Ureter (tissue), 1 donor: Measurements from ENCODE around the gene IL1B. TPM values are rescaled to one million over a fixed set of nuclear protein-coding genes. Genes with fewer than 3 reads are reported as not detected.

Source experiments
- DNase-seq: peaks from one replicate; pipeline ENCODE4 v3.0.0-alpha.2; 2020; ENCODE audit warnings: low spot score
- total RNA-seq: library from RNA; stranded (reverse); gene quantifications from one replicate; pipeline ENCODE4 v1.2.4, GENCODE V29; 2023
- donor health status: DM: yes; HTN: yes; CAD: no.

IL1B gene
- total RNA-seq, 1 donor from 2014 or later, result 3.5 TPM

GRCh38 chr2:112782234-112782799, 54.3 kb downstream of the IL1B start:
- DNase-seq, result no peak

Other genes starting within 250 kb of the IL1B start
- 77.2 TPM for gene SLC20A1, start 190.8 kb downstream of the IL1B start, total RNA-seq
- gene NT5DC4, start 115.8 kb downstream of the IL1B start, total RNA-seq, result not detected
- gene CKAP2L, start 72.2 kb downstream of the IL1B start, total RNA-seq, result 1.2 TPM
- 5.9 TPM for gene IL1A, start 52.3 kb downstream of the IL1B start, total RNA-seq
- not detected for gene IL37, start 74.4 kb upstream of the IL1B start, total RNA-seq
- not detected for gene IL36G, start 141.2 kb upstream of the IL1B start, total RNA-seq
- not detected for gene IL36A, start 168.7 kb upstream of the IL1B start, total RNA-seq
- not detected for gene IL36B, start 216.1 kb upstream of the IL1B start, total RNA-seq
- not detected for gene IL36RN, start 222.4 kb upstream of the IL1B start, total RNA-seq
- not detected for gene IL1F10, start 231.2 kb upstream of the IL1B start, total RNA-seq